Measurements from ENCODE around the gene AMN1. TPM values are rescaled to one million over a fixed set of nuclear protein-coding genes. Genes with fewer than 3 reads are reported as not detected.

Gene AMN1
- total and polyA plus RNA-seq, 2 experiments from 2014 or later = 11.7 to 18.1 TPM

DNA sequence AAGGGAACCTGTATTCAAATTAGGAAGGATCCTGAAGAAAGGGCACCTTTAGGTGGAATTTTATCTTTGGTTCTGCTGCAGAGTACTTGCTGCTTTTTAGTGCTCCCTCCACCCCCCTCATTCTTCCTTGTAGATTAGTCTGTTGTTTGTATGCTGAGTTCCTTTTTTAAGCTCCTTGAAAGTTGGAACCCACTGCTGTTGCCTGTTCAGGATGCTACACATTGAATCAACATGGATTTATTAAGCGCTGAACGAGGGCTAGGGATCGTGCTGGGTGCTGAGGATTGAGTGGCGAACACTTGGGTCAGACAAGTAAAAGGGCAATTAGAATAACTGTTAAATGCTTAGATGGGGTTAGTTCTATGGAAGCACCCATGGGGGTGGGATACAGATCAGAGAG, 884 bp upstream of the AMN1 start:
- peak overlapping the region; percentile 47 for H3K4me3 ChIP-seq
- H3K4me1 ChIP-seq (ENCODE audit: low read depth) = no peaks in the 10 kb centered on the region
- no peaks in the 10 kb centered on the region for H3K36me3 ChIP-seq
- DNase-seq (ENCODE audit: low read depth in 1 of 2, low spot score in 1 of 2) = no peak
- no peaks in the 10 kb centered on the region for H3K9me3 ChIP-seq (ENCODE audit: low read depth)
- TF ChIP-seq, protein P1, sequence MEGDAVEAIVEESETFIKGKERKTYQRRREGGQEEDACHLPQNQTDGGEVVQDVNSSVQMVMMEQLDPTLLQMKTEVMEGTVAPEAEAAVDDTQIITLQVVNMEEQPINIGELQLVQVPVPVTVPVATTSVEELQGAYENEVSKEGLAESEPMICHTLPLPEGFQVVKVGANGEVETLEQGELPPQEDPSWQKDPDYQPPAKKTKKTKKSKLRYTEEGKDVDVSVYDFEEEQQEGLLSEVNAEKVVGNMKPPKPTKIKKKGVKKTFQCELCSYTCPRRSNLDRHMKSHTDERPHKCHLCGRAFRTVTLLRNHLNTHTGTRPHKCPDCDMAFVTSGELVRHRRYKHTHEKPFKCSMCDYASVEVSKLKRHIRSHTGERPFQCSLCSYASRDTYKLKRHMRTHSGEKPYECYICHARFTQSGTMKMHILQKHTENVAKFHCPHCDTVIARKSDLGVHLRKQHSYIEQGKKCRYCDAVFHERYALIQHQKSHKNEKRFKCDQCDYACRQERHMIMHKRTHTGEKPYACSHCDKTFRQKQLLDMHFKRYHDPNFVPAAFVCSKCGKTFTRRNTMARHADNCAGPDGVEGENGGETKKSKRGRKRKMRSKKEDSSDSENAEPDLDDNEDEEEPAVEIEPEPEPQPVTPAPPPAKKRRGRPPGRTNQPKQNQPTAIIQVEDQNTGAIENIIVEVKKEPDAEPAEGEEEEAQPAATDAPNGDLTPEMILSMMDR (IDR thresholded peaks at IDR 0.05; ENCODE audit: low read depth, low read length) = no peak
- H3K27me3 ChIP-seq = no peaks in the 10 kb centered on the region
- H3K27ac ChIP-seq = peak overlapping the region; percentile 78

DNA sequence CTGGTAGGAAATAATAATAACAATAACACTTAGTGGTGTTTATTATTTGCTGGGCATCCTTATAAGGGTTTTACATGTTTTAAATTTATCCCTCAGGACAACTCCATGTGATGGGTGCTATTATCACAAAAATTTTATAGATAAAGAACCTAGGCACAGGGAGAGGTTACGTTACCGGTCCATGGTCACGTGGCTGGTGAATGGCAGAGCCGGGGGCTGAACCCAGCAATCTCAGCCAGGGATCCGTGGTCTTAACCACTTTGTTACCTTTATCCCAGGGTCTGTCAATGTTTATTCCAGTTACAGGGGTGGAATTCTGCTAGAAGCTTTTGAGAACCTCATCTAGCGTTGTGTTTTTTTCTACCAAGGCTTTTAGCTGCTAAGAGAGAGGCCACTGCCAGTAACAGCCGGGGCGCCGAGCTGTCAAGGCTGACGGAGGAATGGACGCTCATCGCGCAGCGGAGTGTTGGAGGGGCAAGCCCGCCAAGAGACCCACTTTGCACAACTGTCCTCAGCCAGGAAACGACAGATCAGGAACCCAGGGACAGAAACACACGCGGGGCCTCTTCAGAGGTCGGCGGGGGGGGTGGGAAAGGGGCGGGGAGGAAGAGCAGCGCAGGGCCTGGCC, 418 bp downstream of the AMN1 start:
- H3K27ac ChIP-seq = peak overlapping the region; percentile 89
- no peak for DNase-seq (ENCODE audit: low read depth in 1 of 2, low spot score in 1 of 2)
- H3K4me1 ChIP-seq (ENCODE audit: low read depth) = peaks cover 8% of the 10 kb centered on the region
- no peaks in the 10 kb centered on the region for H3K36me3 ChIP-seq
- H3K9me3 ChIP-seq (ENCODE audit: low read depth) = no peaks in the 10 kb centered on the region
- no peaks in the 10 kb centered on the region for H3K27me3 ChIP-seq
- TF ChIP-seq, protein P1 (IDR thresholded peaks at IDR 0.05; ENCODE audit: low read depth, low read length) = no peak
- H3K4me3 ChIP-seq = peak overlapping the region; percentile 63

DNA sequence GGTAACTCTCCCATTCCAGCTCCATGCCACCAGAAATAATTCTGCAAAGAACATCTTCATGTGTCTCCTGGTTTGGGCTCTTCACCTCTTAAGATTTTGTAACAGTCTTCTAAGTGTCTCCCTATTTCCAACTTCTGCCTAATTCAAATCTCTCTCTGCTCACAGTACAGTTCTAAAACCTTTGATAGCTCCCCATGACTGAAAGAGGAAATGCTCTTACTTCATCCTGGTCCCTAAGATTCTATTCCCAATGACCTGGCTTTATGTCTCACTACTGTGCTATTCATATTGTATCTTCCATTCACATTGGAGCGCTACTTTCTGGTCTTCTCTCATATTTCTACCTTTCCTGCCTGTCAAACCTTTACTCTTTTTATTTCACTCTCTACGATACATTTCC, 1.6 kb downstream of the AMN1 start:
- Histone ChIP-seq H3K27ac (no peak overlapping the region), H3K36me3 (no peaks in the 10 kb centered on the region), H3K27me3 (no peaks in the 10 kb centered on the region), H3K9me3 (ENCODE audit: low read depth) (no peaks in the 10 kb centered on the region), H3K4me3 (no peak overlapping the region), H3K4me1 (ENCODE audit: low read depth) (peaks cover 8% of the 10 kb centered on the region)
- TF ChIP-seq, protein P1 (IDR thresholded peaks at IDR 0.05; ENCODE audit: low read depth, low read length) = no peak
- no peak for DNase-seq (ENCODE audit: low read depth in 1 of 2, low spot score in 1 of 2)

DNA sequence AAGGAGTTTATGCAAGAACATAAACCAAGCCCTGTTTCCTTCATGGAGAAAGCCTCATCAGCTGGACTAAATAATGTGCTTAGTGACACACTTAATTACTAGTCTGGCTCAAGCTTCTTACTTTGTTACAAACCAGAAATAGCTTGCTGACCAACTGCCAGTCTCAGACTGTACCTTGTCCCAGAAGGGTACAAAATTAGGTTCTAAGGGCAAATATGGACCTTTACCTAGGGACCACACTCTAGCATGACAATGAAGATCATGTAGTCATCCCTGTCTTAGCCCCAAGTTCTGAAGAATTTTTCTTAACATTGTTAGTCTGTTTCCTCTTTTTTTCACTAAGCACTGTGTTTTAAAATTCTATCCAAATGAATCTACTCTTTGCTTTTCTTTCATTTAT, 2.2 kb downstream of the AMN1 start:
- DNase-seq (ENCODE audit: low read depth in 1 of 2, low spot score in 1 of 2) = no peak
- TF ChIP-seq, protein P1 (IDR thresholded peaks at IDR 0.05; ENCODE audit: low read depth, low read length) = no peak
- no peaks in the 10 kb centered on the region for H3K9me3 ChIP-seq (ENCODE audit: low read depth)
- no peak overlapping the region for H3K4me3 ChIP-seq
- H3K27me3 ChIP-seq = no peaks in the 10 kb centered on the region
- H3K36me3 ChIP-seq = no peaks in the 10 kb centered on the region
- peaks cover 8% of the 10 kb centered on the region for H3K4me1 ChIP-seq (ENCODE audit: low read depth)
- no peak overlapping the region for H3K27ac ChIP-seq

DNA sequence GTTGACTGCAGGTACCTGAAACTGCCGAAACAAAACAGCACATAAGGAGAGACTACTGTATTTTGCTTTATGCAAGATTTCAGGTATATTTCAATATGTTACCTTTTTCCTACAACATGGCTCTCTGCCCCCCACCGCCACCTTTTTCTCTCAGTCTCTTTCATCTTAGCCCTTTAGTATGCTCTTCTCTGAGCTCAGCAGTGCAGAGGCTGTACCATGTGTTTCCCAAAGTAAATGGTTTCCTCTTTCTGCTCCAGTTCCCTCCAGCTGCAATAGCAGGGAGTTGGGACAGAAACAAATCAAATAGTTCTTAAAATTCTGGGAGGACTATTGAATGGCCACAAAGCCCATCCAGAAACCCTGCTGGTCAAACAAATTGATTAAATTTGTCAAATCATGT, 4.3 kb downstream of the AMN1 start:
- H3K27ac ChIP-seq = no peak overlapping the region
- no peak overlapping the region for H3K4me3 ChIP-seq
- TF ChIP-seq, protein P1 (IDR thresholded peaks at IDR 0.05; ENCODE audit: low read depth, low read length) = no peak
- no peaks in the 10 kb centered on the region for H3K36me3 ChIP-seq
- peaks cover 8% of the 10 kb centered on the region for H3K4me1 ChIP-seq (ENCODE audit: low read depth)
- no peaks in the 10 kb centered on the region for H3K27me3 ChIP-seq
- no peak for DNase-seq (ENCODE audit: low read depth in 1 of 2, low spot score in 1 of 2)
- H3K9me3 ChIP-seq (ENCODE audit: low read depth) = no peaks in the 10 kb centered on the region
